Measurements from ENCODE around the gene PLCB2.

Gene PLCB2

DNA sequence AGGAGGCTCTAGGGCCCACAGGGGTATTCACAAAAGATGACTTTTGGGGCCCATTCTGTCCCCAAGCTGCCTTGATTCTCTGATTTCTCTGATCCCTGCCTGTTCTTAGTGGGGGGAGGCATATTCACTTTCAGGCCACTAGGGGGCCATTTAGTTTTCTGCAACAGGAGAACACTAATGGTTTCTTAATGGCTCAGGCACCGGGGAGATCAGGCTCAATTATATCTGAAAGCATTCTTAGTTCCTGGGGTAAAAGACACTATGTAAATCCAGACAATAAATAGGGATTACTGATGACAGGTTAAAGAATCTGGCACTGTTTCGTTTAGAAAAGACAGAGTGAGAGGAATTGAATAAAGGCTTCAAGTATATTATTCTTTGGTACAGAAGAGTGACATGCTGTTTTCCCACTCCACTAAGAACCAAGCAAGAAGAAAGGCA lies 13.2 kb upstream of the PLCB2 start:
- Histone ChIP-seq H3K4me3 (ENCODE audit: low read depth in 1 of 2, low read length in 1 of 2) (no peak overlapping the region), H3K36me3 (no peaks in the 10 kb centered on the region)

DNA sequence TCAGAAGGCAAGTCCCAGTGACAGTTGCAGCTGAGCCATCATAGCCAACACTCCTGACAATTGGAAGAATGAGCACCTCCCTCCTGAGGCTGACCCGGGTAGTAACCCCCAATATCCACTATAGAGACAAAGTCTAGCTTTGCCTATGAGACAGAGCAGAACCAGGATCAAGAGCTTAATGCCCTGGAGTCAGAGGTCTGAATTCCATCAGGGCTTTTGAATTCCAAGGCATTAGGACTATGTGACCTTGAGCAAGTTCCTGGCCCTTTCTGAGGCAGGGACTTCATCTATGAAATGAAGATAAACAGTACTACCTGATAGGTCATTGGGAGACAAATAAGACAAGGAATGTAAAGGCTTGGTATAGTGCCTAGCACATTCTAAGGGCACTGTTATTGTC lies 12.7 kb upstream of the PLCB2 start:
- Histone ChIP-seq H3K4me1 (ENCODE audit: control insufficient read depth in 1 of 2, insufficient read depth in 1 of 2, low read depth in 1 of 2, low read length in 1 of 2) (peaks cover 21 to 33% of the 10 kb centered on the region in 2 experiments), H3K9me3 (no peaks in the 10 kb centered on the region), H3K4me3 (ENCODE audit: low read depth in 1 of 2, low read length in 1 of 2) (no peak overlapping the region), H3K27me3 (peaks cover 5% of the 10 kb centered on the region), H3K27ac (no peak overlapping the region), H3K36me3 (no peaks in the 10 kb centered on the region)
- TF ChIP-seq, protein P1, sequence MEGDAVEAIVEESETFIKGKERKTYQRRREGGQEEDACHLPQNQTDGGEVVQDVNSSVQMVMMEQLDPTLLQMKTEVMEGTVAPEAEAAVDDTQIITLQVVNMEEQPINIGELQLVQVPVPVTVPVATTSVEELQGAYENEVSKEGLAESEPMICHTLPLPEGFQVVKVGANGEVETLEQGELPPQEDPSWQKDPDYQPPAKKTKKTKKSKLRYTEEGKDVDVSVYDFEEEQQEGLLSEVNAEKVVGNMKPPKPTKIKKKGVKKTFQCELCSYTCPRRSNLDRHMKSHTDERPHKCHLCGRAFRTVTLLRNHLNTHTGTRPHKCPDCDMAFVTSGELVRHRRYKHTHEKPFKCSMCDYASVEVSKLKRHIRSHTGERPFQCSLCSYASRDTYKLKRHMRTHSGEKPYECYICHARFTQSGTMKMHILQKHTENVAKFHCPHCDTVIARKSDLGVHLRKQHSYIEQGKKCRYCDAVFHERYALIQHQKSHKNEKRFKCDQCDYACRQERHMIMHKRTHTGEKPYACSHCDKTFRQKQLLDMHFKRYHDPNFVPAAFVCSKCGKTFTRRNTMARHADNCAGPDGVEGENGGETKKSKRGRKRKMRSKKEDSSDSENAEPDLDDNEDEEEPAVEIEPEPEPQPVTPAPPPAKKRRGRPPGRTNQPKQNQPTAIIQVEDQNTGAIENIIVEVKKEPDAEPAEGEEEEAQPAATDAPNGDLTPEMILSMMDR (IDR thresholded peaks at IDR 0.05): no peak

More for the DNA sequence above, 13.2 kb upstream of the PLCB2 start:
- Histone ChIP-seq H3K27ac (peak overlapping the region; percentile 22), H3K9me3 (no peaks in the 10 kb centered on the region), H3K27me3 (no peaks in the 10 kb centered on the region), H3K4me1 (ENCODE audit: control insufficient read depth in 1 of 2, insufficient read depth in 1 of 2, low read depth in 1 of 2, low read length in 1 of 2) (peaks cover 27 to 38% of the 10 kb centered on the region in 2 experiments)
- TF ChIP-seq, protein P1 (IDR thresholded peaks at IDR 0.05): peak; percentile 93

GRCh38 chr15:40317580-40317979 lies 9.8 kb upstream of the PLCB2 start:
- Histone ChIP-seq H3K4me3 (ENCODE audit: low read depth in 1 of 2, low read length in 1 of 2) (no peak overlapping the region), H3K9me3 (no peaks in the 10 kb centered on the region), H3K36me3 (no peaks in the 10 kb centered on the region), H3K27ac (no peak overlapping the region), H3K27me3 (peaks cover 24% of the 10 kb centered on the region), H3K4me1 (ENCODE audit: control insufficient read depth in 1 of 2, insufficient read depth in 1 of 2, low read depth in 1 of 2, low read length in 1 of 2) (peaks cover 10 to 15% of the 10 kb centered on the region in 2 experiments)
- TF ChIP-seq, protein P1 (IDR thresholded peaks at IDR 0.05): no peak

DNA sequence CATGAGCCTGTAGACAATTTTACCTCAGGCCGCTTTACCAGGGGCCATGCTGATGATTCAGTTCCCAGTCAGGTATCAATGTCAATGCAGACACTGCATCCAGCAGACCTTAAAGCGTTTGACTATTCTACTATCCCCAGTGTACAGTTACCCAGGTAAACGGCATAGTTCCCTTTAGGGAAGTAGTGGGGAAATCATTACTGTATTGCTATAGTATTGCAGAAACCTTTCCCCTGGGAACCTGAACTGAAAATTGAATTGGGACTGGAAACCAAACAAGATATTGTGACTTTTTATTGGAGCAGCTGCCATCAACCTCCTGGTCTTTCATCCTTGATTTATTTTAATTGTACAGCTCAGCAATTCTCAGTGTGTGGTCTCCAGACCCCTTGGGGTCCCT lies 9.2 kb upstream of the PLCB2 start:
- Histone ChIP-seq H3K27me3 (peaks cover 24% of the 10 kb centered on the region), H3K4me3 (ENCODE audit: low read depth in 1 of 2, low read length in 1 of 2) (no peak overlapping the region)
- TF ChIP-seq, protein P1 (IDR thresholded peaks at IDR 0.05): no peak

GRCh38 chr15:40314723-40315276 lies 7.1 kb upstream of the PLCB2 start:
- Histone ChIP-seq H3K9me3 (no peaks in the 10 kb centered on the region), H3K27ac (no peak overlapping the region), H3K36me3 (no peaks in the 10 kb centered on the region), H3K27me3 (peaks cover 24% of the 10 kb centered on the region), H3K4me1 (ENCODE audit: control insufficient read depth in 1 of 2, insufficient read depth in 1 of 2, low read depth in 1 of 2, low read length in 1 of 2) (peaks cover 16% of the 10 kb centered on the region in 2 experiments), H3K4me3 (ENCODE audit: low read depth in 1 of 2, low read length in 1 of 2) (no peak overlapping the region)
- TF ChIP-seq, protein P1 (IDR thresholded peaks at IDR 0.05): no peak

More for the DNA sequence above, 9.2 kb upstream of the PLCB2 start:
- Histone ChIP-seq H3K4me1 (ENCODE audit: control insufficient read depth in 1 of 2, insufficient read depth in 1 of 2, low read depth in 1 of 2, low read length in 1 of 2) (peaks cover 10 to 15% of the 10 kb centered on the region in 2 experiments), H3K9me3 (no peaks in the 10 kb centered on the region), H3K36me3 (no peaks in the 10 kb centered on the region), H3K27ac (no peak overlapping the region)
